OCI-M1 (cell line): Measurements from ENCODE around the gene SPRYD3.
"Not testable (repeated sequence)": the region's sequence is repeated elsewhere in the genome, so short reads cannot be mapped to it uniquely, and the experiment has no call there.

Experiments used
- DNase-seq: peaks from one replicate; lab custom pipeline; 2025; lab: John Stamatoyannopoulos, UW

SPRYD3 gene

GRCh38 chr12:53051881-53052412 lies 27.2 kb downstream of the SPRYD3 start:
- DNase-seq: no peak

- peak; percentile 60 for DNase-seq
These were observed 27.9 kb downstream of the SPRYD3 start for GRCh38 chr12:53051058-53051880.

GRCh38 chr12:53050426-53051057 lies 28.6 kb downstream of the SPRYD3 start:
- DNase-seq: no peak

GRCh38 chr12:53049571-53050318 lies 29.4 kb downstream of the SPRYD3 start, which contains the start of gene TNS2:
TNS2 (plus strand) TSS chr12:53050065; CDS start chr12:53050186, 121 bp downstream.
- no peak for DNase-seq

- no peak for DNase-seq
These were observed 30.3 kb downstream of the SPRYD3 start for GRCh38 chr12:53048780-53049401.

- no peak for DNase-seq
These were observed 31.0 kb downstream of the SPRYD3 start for GRCh38 chr12:53048033-53048779.

GRCh38 chr12:53047221-53048032 lies 31.8 kb downstream of the SPRYD3 start:
- DNase-seq: peak; percentile 72

- peak; percentile 72 for DNase-seq
These were observed 32.5 kb downstream of the SPRYD3 start for GRCh38 chr12:53046655-53047220.

GRCh38 chr12:53045696-53046045 lies 33.5 kb downstream of the SPRYD3 start:
- no peak for DNase-seq

GRCh38 chr12:53044896-53045695 lies 34.1 kb downstream of the SPRYD3 start:
- no peak for DNase-seq

GRCh38 chr12:53044052-53044581 lies 35.1 kb downstream of the SPRYD3 start:
- DNase-seq: no peak

GRCh38 chr12:53042607-53043454 lies 36.4 kb downstream of the SPRYD3 start:
- no peak for DNase-seq

- no peak for DNase-seq
These were observed 39.3 kb downstream of the SPRYD3 start for GRCh38 chr12:53039851-53040250.

- no peak for DNase-seq
These were observed 42.4 kb downstream of the SPRYD3 start for GRCh38 chr12:53036802-53037201.

GRCh38 chr12:53034459-53034858 lies 44.7 kb downstream of the SPRYD3 start:
- no peak for DNase-seq

GRCh38 chr12:53033832-53034231 lies 45.4 kb downstream of the SPRYD3 start:
- not testable (repeated sequence) for DNase-seq

- DNase-seq: no peak
These were observed 47.6 kb downstream of the SPRYD3 start for GRCh38 chr12:53031616-53032015.

GRCh38 chr12:53027014-53027413 lies 52.2 kb downstream of the SPRYD3 start:
- not testable (repeated sequence) for DNase-seq
